ENCODE measurements around the gene IFT57.
A peak's percentile ranks its signal among the peaks of the same experiment; 100 is the strongest.

IFT57 gene

DNA sequence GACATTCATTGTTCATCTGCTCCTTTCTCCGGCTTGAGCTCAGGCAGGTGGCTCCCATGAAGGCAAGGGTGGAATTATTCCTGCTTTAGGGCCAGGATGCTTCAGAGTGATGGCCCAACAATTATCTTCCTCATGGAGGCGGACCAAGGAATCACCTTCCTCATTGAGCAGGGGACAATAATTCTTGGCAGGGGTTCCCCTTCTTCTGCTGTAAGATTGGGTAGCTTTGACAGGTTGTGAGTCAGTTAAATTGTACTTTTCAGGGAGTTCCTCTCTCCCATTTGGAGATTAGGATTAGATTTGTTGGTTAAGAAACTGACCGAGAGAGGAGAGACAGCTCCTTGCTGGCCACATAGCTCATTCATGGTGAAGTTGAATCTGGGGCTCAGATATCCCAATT lies 99.9 kb downstream of the IFT57 start:
- DNase-seq = no peak

DNA sequence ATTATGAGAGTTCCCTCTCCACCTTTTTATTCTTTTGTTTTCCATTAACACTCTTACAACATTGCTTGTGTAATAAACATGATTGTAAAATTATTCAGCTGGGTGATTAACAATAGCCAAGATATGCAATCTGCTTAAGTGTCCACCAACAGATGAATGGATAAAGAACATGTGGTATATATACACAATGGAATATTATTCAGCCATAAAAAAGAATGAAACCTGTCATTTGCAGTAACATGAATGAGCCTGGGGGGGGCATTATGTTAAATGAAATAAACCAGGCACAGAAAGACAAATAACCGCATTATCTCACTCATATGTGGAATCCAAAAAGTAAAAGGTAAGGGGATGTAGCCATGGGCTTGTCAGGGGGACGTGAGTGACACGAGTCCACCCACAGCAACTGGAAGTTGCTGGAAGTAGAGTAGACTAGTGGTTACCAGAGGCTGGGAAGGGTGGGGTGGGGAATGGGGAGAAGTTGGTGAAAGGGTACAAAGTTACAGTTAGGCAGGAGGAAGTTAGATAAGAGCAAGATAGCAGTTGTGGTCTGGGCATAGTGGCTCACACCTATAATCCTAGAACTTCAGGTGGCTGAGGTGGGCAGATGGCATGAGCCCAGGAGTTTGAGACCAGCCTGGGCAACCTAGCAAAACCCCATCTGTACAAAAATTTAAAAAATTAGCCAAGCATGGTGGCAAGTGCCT lies 102.7 kb downstream of the IFT57 start:
- no peak for DNase-seq

- peak; percentile 50 for DNase-seq
Observed at GRCh38 chr3:108118038-108118768, 104.0 kb downstream of the IFT57 start.

GRCh38 chr3:108117241-108117775 lies 104.9 kb downstream of the IFT57 start:
- DNase-seq = no peak

DNA sequence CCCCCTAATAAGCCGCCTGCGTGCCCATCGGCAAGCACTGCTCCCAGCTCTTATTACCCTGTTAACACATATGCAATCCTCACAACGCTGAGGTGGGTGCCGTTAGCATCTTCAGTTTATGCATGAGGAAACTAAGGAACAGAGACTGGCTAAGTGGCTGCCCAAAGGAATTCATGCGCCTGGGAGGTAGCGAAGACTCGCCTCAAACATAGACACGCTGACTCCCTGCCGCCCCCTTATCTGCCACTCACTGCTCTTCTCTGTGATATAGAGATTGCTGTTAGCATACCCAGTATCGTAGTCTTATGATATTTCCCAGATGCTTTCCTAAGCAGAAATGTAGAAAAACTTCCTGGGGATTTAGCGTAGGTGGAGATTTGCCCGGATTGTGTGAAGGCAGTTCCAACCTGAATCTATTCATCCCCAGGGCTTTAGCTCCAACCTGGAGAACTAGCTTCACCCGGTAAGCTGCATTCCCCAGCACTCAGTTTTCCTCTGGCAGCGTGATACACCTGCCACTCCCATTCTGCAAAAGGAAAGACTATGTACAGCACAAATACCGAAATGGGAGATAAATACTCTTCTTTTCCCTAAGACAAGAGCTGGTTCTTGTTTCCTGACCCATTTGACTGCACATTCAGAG lies 107.7 kb downstream of the IFT57 start:
- DNase-seq = no peak

GRCh38 chr3:108113975-108114374 lies 108.2 kb downstream of the IFT57 start:
- DNase-seq = no peak

GRCh38 chr3:108110934-108111333 lies 111.3 kb downstream of the IFT57 start:
- DNase-seq = no peak

Measured in stimulated activated CD4-positive, alpha-beta T cell treated with anti-CD3 and anti-CD28 coated beads, Interleukin-4, amount 100 ng/mL, for 24 hours (primary cell).